ENCODE data around the gene CLMP. TPM values are rescaled to one million over a fixed set of nuclear protein-coding genes. Genes with fewer than 3 reads are reported as not detected.
A peak's percentile ranks its signal among the peaks of the same experiment; 100 is the strongest.
"Not testable (repeated sequence)": the region's sequence is repeated elsewhere in the genome, so short reads cannot be mapped to it uniquely, and the experiment has no call there.

Gene CLMP
- total RNA-seq, 2 donors from 2014 or later, result 0.66 to 0.67 TPM

DNA sequence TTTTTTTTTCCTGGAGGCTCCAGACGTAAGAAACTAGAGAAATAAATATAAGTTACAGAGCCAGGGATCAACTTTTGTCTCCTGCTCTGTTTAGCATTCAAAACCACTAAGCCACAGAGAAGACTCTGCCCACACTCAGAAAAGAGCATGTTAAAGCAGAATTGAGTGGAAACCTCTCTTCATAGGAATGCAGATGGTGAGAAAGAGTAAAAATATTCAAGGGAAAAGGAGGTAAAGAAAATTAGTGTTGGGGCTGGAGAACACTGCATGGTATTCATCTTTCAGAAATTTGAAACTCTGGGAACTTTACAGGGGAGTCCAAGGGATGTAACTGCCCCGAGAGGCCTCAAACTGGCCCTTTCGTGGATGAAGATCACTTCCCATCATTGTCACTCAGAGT, 65.1 kb downstream of the CLMP start:
- no peaks in the 10 kb centered on the region for H3K36me3 Mint-ChIP-seq (ENCODE audit: low read depth)
- peak; percentile 60 for ATAC-seq (replicated peaks)
- H3K27ac Mint-ChIP-seq, result peak overlapping the region; percentile 35
- H3K9me3 Mint-ChIP-seq, result no peaks in the 10 kb centered on the region
- no peaks in the 10 kb centered on the region for H3K27me3 Mint-ChIP-seq
- peaks cover 6% of the 10 kb centered on the region for H3K4me1 Mint-ChIP-seq
- no peak overlapping the region for H3K4me3 Mint-ChIP-seq

DNA sequence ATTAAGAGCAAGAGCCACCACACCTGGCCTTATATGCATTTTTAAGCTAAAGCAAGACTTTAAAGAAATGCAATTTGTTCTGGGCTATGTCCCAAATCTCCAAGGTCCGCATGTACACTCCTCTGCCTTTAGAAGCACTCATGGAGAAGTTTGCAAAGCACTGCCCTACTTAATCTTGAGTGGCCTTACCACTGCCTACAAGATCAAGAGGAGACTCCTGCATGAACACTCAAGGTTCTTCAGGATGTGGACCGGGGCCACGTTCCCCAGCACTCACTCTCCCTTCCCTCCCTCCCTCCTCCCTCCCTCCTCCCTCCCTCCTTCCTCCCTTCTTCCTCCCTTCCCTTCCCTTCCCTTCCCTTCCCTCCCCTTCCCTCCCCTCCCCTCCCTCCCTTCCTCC, 69.9 kb downstream of the CLMP start:
- H3K4me1 Mint-ChIP-seq, result peaks cover 6% of the 10 kb centered on the region
- no peaks in the 10 kb centered on the region for H3K36me3 Mint-ChIP-seq (ENCODE audit: low read depth)
- H3K4me3 Mint-ChIP-seq, result no peak overlapping the region
- ATAC-seq (replicated peaks), result no peak
- no peaks in the 10 kb centered on the region for H3K9me3 Mint-ChIP-seq
- H3K27me3 Mint-ChIP-seq, result peaks cover 13% of the 10 kb centered on the region
- no peak overlapping the region for H3K27ac Mint-ChIP-seq

- no peak for ATAC-seq (replicated peaks)
- Mint-ChIP-seq H3K4me3 (no peak overlapping the region), H3K4me1 (no peaks in the 10 kb centered on the region), H3K9me3 (no peaks in the 10 kb centered on the region), H3K27ac (no peak overlapping the region), H3K36me3 (ENCODE audit: low read depth) (no peaks in the 10 kb centered on the region), H3K27me3 (peaks cover 13% of the 10 kb centered on the region)
These were observed 72.2 kb downstream of the CLMP start for GRCh38 chr11:123122852-123123251.

DNA sequence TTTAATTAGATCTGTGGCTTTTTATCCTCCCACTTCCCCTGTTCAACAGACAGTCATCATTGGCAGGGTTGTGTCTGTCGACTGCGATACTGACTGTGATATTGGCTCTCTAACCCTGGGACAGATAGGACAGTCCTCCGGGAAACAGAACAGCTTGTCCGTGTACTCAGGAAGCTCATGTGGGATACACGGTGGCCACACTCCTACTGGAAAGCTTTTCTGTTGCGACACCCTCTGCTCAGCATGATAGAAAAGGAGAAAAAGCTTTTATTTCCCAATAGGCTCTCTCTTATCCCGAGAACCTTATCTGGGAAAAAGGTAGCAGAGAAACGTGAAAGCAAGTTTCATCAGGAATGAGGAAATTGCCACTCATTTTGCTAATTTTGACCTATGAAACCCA, 72.7 kb downstream of the CLMP start:
- H3K4me1 Mint-ChIP-seq, result no peaks in the 10 kb centered on the region
- H3K27me3 Mint-ChIP-seq, result peaks cover 13% of the 10 kb centered on the region
- no peak overlapping the region for H3K27ac Mint-ChIP-seq
- H3K36me3 Mint-ChIP-seq (ENCODE audit: low read depth), result no peaks in the 10 kb centered on the region
- no peak overlapping the region for H3K4me3 Mint-ChIP-seq
- no peak for ATAC-seq (replicated peaks)
- no peaks in the 10 kb centered on the region for H3K9me3 Mint-ChIP-seq

- H3K9me3 Mint-ChIP-seq, result no peaks in the 10 kb centered on the region
- ATAC-seq (replicated peaks), result no peak
- H3K27ac Mint-ChIP-seq, result no peak overlapping the region
- H3K36me3 Mint-ChIP-seq (ENCODE audit: low read depth), result no peaks in the 10 kb centered on the region
- H3K27me3 Mint-ChIP-seq, result no peaks in the 10 kb centered on the region
- no peaks in the 10 kb centered on the region for H3K4me1 Mint-ChIP-seq
- no peak overlapping the region for H3K4me3 Mint-ChIP-seq
These were observed 78.6 kb downstream of the CLMP start for GRCh38 chr11:123116486-123116885.

DNA sequence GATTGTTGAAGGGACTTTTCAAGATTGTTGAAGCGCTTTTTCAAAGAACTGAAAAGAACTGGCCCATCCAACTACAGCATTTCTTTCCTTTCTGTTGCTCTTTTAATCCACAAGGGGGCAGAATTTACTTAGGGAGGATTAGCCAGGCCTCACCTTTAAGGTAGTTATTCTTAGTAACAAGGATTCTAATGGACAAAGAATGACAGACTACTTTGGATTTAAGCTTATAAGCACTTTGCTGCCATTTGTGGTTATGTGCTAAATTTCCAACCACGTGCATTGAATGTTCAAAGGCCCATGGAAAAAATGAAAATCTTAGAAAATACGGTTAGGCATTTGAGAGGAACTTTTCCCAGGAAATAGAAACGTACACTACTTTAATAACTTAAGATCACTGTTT, 83.6 kb downstream of the CLMP start:
- no peaks in the 10 kb centered on the region for H3K27me3 Mint-ChIP-seq
- H3K36me3 Mint-ChIP-seq (ENCODE audit: low read depth), result no peaks in the 10 kb centered on the region
- no peak overlapping the region for H3K4me3 Mint-ChIP-seq
- no peaks in the 10 kb centered on the region for H3K9me3 Mint-ChIP-seq
- H3K27ac Mint-ChIP-seq, result no peak overlapping the region
- peak; percentile 53 for ATAC-seq (replicated peaks)
- H3K4me1 Mint-ChIP-seq, result no peaks in the 10 kb centered on the region

DNA sequence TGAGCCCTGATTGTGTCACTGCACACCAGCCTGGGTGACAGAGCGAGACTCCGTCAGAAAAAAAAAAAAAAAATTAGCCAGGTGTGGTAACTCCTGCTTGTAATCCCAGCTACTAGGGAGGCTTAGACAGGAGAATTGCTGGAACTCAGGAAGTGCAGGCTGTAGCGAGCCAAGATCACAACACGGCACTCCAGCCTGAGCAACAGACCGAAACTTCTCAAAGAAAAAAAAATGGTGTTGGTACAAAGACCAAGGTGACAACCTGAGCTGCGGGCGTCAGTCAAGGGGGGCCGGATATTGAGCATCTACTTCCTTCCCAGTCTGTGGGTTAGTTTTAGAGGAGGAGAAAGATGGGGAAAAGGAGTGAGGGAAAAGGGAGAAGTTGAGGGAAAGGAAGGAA, 84.7 kb downstream of the CLMP start:
- no peak for ATAC-seq (replicated peaks)
- no peaks in the 10 kb centered on the region for H3K9me3 Mint-ChIP-seq
- H3K36me3 Mint-ChIP-seq (ENCODE audit: low read depth), result no peaks in the 10 kb centered on the region
- H3K4me3 Mint-ChIP-seq, result no peak overlapping the region
- H3K4me1 Mint-ChIP-seq, result no peaks in the 10 kb centered on the region
- no peaks in the 10 kb centered on the region for H3K27me3 Mint-ChIP-seq
- H3K27ac Mint-ChIP-seq, result no peak overlapping the region

GRCh38 chr11:123107945-123108495, 87.0 kb downstream of the CLMP start:
- no peak overlapping the region for H3K4me3 Mint-ChIP-seq
- ATAC-seq (replicated peaks), result no peak

GRCh38 chr11:123104697-123105096, 90.4 kb downstream of the CLMP start:
- no peak for ATAC-seq (replicated peaks)
- H3K4me1 Mint-ChIP-seq, result peaks cover 17% of the 10 kb centered on the region

More at GRCh38 chr11:123107945-123108495, 87.0 kb downstream of the CLMP start:
- Mint-ChIP-seq H3K9me3 (no peaks in the 10 kb centered on the region), H3K27ac (no peak overlapping the region), H3K36me3 (ENCODE audit: low read depth) (no peaks in the 10 kb centered on the region), H3K27me3 (no peaks in the 10 kb centered on the region), H3K4me1 (peaks cover 3% of the 10 kb centered on the region)

GRCh38 chr11:123103326-123103980, 91.6 kb downstream of the CLMP start:
- peaks cover 20% of the 10 kb centered on the region for H3K4me1 Mint-ChIP-seq
- peak; percentile 59 for ATAC-seq (replicated peaks)
- H3K27me3 Mint-ChIP-seq, result no peaks in the 10 kb centered on the region
- no peak overlapping the region for H3K4me3 Mint-ChIP-seq
- no peaks in the 10 kb centered on the region for H3K36me3 Mint-ChIP-seq (ENCODE audit: low read depth)
- no peaks in the 10 kb centered on the region for H3K9me3 Mint-ChIP-seq
- H3K27ac Mint-ChIP-seq, result no peak overlapping the region

More at GRCh38 chr11:123104697-123105096, 90.4 kb downstream of the CLMP start:
- H3K27me3 Mint-ChIP-seq, result no peaks in the 10 kb centered on the region
- no peaks in the 10 kb centered on the region for H3K36me3 Mint-ChIP-seq (ENCODE audit: low read depth)
- no peak overlapping the region for H3K27ac Mint-ChIP-seq
- no peak overlapping the region for H3K4me3 Mint-ChIP-seq
- no peaks in the 10 kb centered on the region for H3K9me3 Mint-ChIP-seq

- no peaks in the 10 kb centered on the region for H3K9me3 Mint-ChIP-seq
- H3K27me3 Mint-ChIP-seq, result no peaks in the 10 kb centered on the region
- H3K4me1 Mint-ChIP-seq, result peaks cover 20% of the 10 kb centered on the region
- peak overlapping the region; percentile 81 for H3K27ac Mint-ChIP-seq
- H3K36me3 Mint-ChIP-seq (ENCODE audit: low read depth), result no peaks in the 10 kb centered on the region
- H3K4me3 Mint-ChIP-seq, result peak overlapping the region; percentile 21
- ATAC-seq (replicated peaks), result no peak
These were observed 94.5 kb downstream of the CLMP start for GRCh38 chr11:123100379-123101085.

DNA sequence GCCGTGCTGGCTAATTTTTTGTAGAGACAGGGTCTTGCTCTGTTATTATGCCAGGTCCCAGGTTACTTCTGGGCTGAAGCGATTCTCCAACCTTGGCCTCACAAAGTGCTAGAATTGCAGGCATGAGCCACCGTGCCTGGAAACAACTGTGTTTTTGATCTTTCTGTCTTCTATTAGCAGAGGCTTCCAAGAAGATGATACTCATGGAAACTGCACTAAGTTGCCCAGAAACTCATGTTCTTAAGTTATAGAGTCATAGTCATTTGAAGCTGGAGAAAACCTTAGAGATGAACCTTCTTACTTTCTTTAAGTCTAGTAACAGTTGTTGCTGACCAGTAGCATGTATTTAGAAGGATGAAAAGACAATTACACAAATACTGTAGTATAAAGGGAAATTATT, 96.1 kb downstream of the CLMP start:
- Mint-ChIP-seq H3K9me3 (no peaks in the 10 kb centered on the region), H3K36me3 (ENCODE audit: low read depth) (no peaks in the 10 kb centered on the region), H3K27ac (no peak overlapping the region), H3K4me1 (peaks cover 20% of the 10 kb centered on the region), H3K4me3 (no peak overlapping the region), H3K27me3 (no peaks in the 10 kb centered on the region)
- ATAC-seq (replicated peaks), result no peak

DNA sequence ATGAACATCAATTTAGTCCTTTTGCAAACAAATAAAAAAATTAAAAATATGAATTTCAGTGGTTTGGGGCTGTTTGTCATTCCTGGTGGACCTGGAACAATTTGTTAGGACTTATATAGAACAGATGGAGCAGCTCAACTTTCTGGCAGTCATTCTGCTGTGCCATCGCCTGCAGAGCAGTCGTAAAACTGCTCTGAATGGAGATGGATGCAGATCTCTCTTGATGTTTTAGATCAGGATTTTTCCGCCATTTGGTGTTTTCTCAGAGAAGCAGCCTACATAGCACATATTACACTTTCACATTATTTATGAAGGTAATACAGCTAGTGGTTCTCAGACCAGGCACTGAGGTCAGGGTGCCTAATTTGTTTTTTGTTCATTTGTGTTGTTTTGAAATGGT, 101.3 kb downstream of the CLMP start:
- Mint-ChIP-seq H3K4me1 (no peaks in the 10 kb centered on the region), H3K4me3 (no peak overlapping the region), H3K36me3 (ENCODE audit: low read depth) (no peaks in the 10 kb centered on the region), H3K9me3 (no peaks in the 10 kb centered on the region), H3K27ac (no peak overlapping the region), H3K27me3 (no peaks in the 10 kb centered on the region)
- no peak for ATAC-seq (replicated peaks)

- no peak overlapping the region for H3K27ac Mint-ChIP-seq
- no peak overlapping the region for H3K4me3 Mint-ChIP-seq
- ATAC-seq (replicated peaks), result no peak
- no peaks in the 10 kb centered on the region for H3K27me3 Mint-ChIP-seq
- H3K36me3 Mint-ChIP-seq (ENCODE audit: low read depth), result no peaks in the 10 kb centered on the region
- H3K9me3 Mint-ChIP-seq, result no peaks in the 10 kb centered on the region
- H3K4me1 Mint-ChIP-seq, result peaks cover 5% of the 10 kb centered on the region
These were observed 103.5 kb downstream of the CLMP start for GRCh38 chr11:123091506-123091905.

GRCh38 chr11:123090168-123090567, 104.9 kb downstream of the CLMP start:
- not testable (repeated sequence) for H3K9me3 Mint-ChIP-seq; ATAC-seq (replicated peaks); H3K36me3 Mint-ChIP-seq (ENCODE audit: low read depth)

More at GRCh38 chr11:123090168-123090567, 104.9 kb downstream of the CLMP start:
- H3K4me3 Mint-ChIP-seq, H3K4me1 Mint-ChIP-seq, H3K27ac Mint-ChIP-seq, H3K27me3 Mint-ChIP-seq: not testable (repeated sequence)
